IMR-90 (cell line): ENCODE data around the gene RBM34. TPM values are rescaled to one million over a fixed set of nuclear protein-coding genes. Genes with fewer than 3 reads are reported as not detected.

Experiments
- ATAC-seq: fragments of 200-7000 bp; cut with Tn5 transposase; 2 replicates; pipeline ENCODE4 v1.9.1; 2020; ENCODE audit warnings: low read depth, mild to moderate bottlenecking, moderate library complexity
- BruUV-seq: library from RNA; stranded (reverse); fragments of 400-500 nt; replicated peaks from 2 replicates; lab custom pipeline; 2021; lab: Mats Ljungman, UMichigan
- CTCF ChIA-PET: fragments of 300-600 bp; formaldehyde crosslinking; extraction: SDS; loops from one replicate; lab custom pipeline; 2021; ENCODE audit warnings: antibody characterized with exemption; lab: Yijun Ruan, JAX
- POLR2A ChIA-PET: fragments of 300-600 bp; sonication (Branson Sonifier 250); formaldehyde crosslinking; loops from one replicate; lab custom pipeline; 2022; ENCODE audit warnings: antibody characterized with exemption; ENCODE audit not compliant: unreplicated experiment; lab: Charles Lee
- DNase-seq: peaks from one replicate; pipeline ENCODE4 v3.0.0; 2013
- H2AFZ ChIP-seq: replicated peaks from 2 replicates; pipeline ENCODE3; 2013; ENCODE audit warnings: low read length, mild to moderate bottlenecking; ENCODE audit not compliant: poor library complexity
- H2AK5ac ChIP-seq: 2 replicates; pipeline ENCODE4 v1.6.1; 2013; ENCODE audit warnings: low read depth, low read length, inconsistent platforms
- H2AK9ac ChIP-seq: replicated peaks from 2 replicates; pipeline ENCODE3; 2013; ENCODE audit warnings: mild to moderate bottlenecking, low read depth, low read length, moderate library complexity; ENCODE audit not compliant: poor library complexity
- H2BK120ac ChIP-seq: 2 replicates; pipeline ENCODE4 v1.6.1; 2013; ENCODE audit warnings: low read depth, low read length, inconsistent platforms
- H2BK15ac ChIP-seq: 3 replicates; pipeline ENCODE4 v1.6.1; 2013; ENCODE audit warnings: low read depth, low read length, inconsistent platforms
- H2BK20ac ChIP-seq: 2 replicates; pipeline ENCODE4 v1.6.1; 2013; ENCODE audit warnings: low read depth, mild to moderate bottlenecking, inconsistent platforms, low read length, moderate library complexity
- H2BK5ac ChIP-seq: 2 replicates; pipeline ENCODE4 v1.6.1; 2013; ENCODE audit warnings: mild to moderate bottlenecking, low read depth, low read length, inconsistent platforms; ENCODE audit not compliant: poor library complexity, severe bottlenecking
- H3K14ac ChIP-seq: replicated peaks from 2 replicates; pipeline ENCODE4 v1.6.1; 2013; ENCODE audit warnings: low read depth, low read length, inconsistent platforms
- H3K18ac ChIP-seq: 2 replicates; pipeline ENCODE4 v1.6.1; 2013; ENCODE audit warnings: low read depth, low read length, control low read depth
- H3K23ac ChIP-seq: 2 replicates; pipeline ENCODE4 v1.6.1; 2013; ENCODE audit warnings: low read depth, low read length, inconsistent platforms
- H3K27ac ChIP-seq: 2 replicates; pipeline ENCODE4 v1.5.1; 2013; ENCODE audit warnings: mild to moderate bottlenecking, control low read depth, low read length; ENCODE audit not compliant: insufficient read depth
- H3K27me3 ChIP-seq: 2 replicates; pipeline ENCODE4 v1.6.1; 2013; ENCODE audit warnings: low read length; ENCODE audit not compliant: control insufficient read depth, insufficient read depth
- H3K36me3 ChIP-seq: 2 replicates; pipeline ENCODE4 v1.6.1; 2013; ENCODE audit warnings: low read length, mixed read lengths; ENCODE audit not compliant: control insufficient read depth, insufficient read depth
- H3K4ac ChIP-seq: 2 replicates; pipeline ENCODE4 v1.6.1; 2013; ENCODE audit warnings: low read depth, low read length, inconsistent platforms
- H3K4me1 ChIP-seq: 2 replicates; pipeline ENCODE4 v1.6.1; 2013; ENCODE audit warnings: low read length, mixed read lengths; ENCODE audit not compliant: control insufficient read depth, insufficient read depth
- H3K4me2 ChIP-seq: 2 replicates; pipeline ENCODE4 v1.6.1; 2013; ENCODE audit warnings: low read depth, mild to moderate bottlenecking, control low read depth, low read length, moderate library complexity
- H3K4me3 ChIP-seq: 2 replicates; pipeline ENCODE4 v1.5.1; 2013; ENCODE audit warnings: low read depth, mild to moderate bottlenecking, control low read depth, low read length, moderate library complexity; ENCODE audit not compliant: insufficient read depth
- H3K56ac ChIP-seq: 2 replicates; pipeline ENCODE4 v1.6.1; 2013; ENCODE audit warnings: low read length, inconsistent platforms; ENCODE audit not compliant: insufficient read depth; ENCODE audit errors: extremely low read depth
- H3K79me1 ChIP-seq, 2 experiments: 2 replicates each; pipeline ENCODE4 v1.6.1; 2013; ENCODE audit warnings: low read length in 2 of 2, inconsistent platforms in 1 of 2, low read depth in 1 of 2
- H3K9ac ChIP-seq: 2 replicates; pipeline ENCODE4 v1.6.1; 2013; ENCODE audit warnings: low read depth, low read length, control low read depth
- H3K9me1 ChIP-seq: 2 replicates; pipeline ENCODE4 v1.6.1; 2013; ENCODE audit warnings: low read length, inconsistent platforms; ENCODE audit not compliant: insufficient read depth
- H3K9me3 ChIP-seq: 2 replicates; pipeline ENCODE4 v1.6.1; 2013; ENCODE audit warnings: low read length; ENCODE audit not compliant: control insufficient read depth, insufficient read depth
- H4K20me1 ChIP-seq: 2 replicates; pipeline ENCODE4 v1.6.1; 2013; ENCODE audit warnings: low read length, inconsistent platforms; ENCODE audit not compliant: insufficient read depth
- H4K5ac ChIP-seq: 2 replicates; pipeline ENCODE4 v1.6.1; 2013; ENCODE audit warnings: mild to moderate bottlenecking, low read depth, low read length, control low read depth
- H4K8ac ChIP-seq, 2 experiments: 2 replicates each; pipeline ENCODE4 v1.6.1; 2013; ENCODE audit warnings: low read depth in 2 of 2, low read length in 2 of 2, control low read depth in 1 of 2, inconsistent platforms in 1 of 2
- H4K91ac ChIP-seq: 2 replicates; pipeline ENCODE4 v1.6.1; 2013; ENCODE audit warnings: low read depth, low read length, inconsistent platforms; ENCODE audit not compliant: insufficient read depth
- BHLHE40 ChIP-seq: fragments of 150-350 bp; IDR thresholded peaks from 2 replicates; pipeline ENCODE4 v1.6.1; 2016; ENCODE audit warnings: mild to moderate bottlenecking, low read depth, low read length
- CEBPB ChIP-seq: IDR thresholded peaks from 2 replicates; pipeline ENCODE4 v1.6.1; 2012; ENCODE audit warnings: low read depth, low read length, improper control_type of control experiment
- CHD1 ChIP-seq: IDR thresholded peaks from 2 replicates; pipeline ENCODE4 v1.6.1; 2012; ENCODE audit warnings: low read depth, low read length, improper control_type of control experiment
- CTCF ChIP-seq: conservative IDR thresholded peaks from 2 replicates; pipeline ENCODE4 v1.5.1; 2012; ENCODE audit warnings: mild to moderate bottlenecking, low read depth, low read length, improper control_type of control experiment
- ELK1 ChIP-seq: fragments of 150-350 bp; IDR thresholded peaks from 2 replicates; pipeline ENCODE4 v1.6.1; 2016; ENCODE audit warnings: low read depth, mild to moderate bottlenecking, low read length, moderate library complexity, borderline replicate concordance
- FOS ChIP-seq: fragments of 150-350 bp; IDR thresholded peaks from 2 replicates; pipeline ENCODE4 v1.6.1; 2016; ENCODE audit warnings: low read depth, low read length
- MAFK ChIP-seq: IDR thresholded peaks from 2 replicates; pipeline ENCODE4 v1.6.1; 2012; ENCODE audit warnings: low read depth, low read length, improper control_type of control experiment
- MAZ ChIP-seq: IDR thresholded peaks from 2 replicates; pipeline ENCODE4 v1.6.1; 2012; ENCODE audit warnings: low read depth, mild to moderate bottlenecking, low read length, improper control_type of control experiment, moderate library complexity, borderline replicate concordance
- MXI1 ChIP-seq: IDR thresholded peaks from 2 replicates; pipeline ENCODE4 v1.6.1; 2012; ENCODE audit warnings: low read depth, mild to moderate bottlenecking, low read length, moderate library complexity, borderline replicate concordance
- NFE2L2 ChIP-seq: fragments of 150-350 bp; IDR thresholded peaks from 2 replicates; pipeline ENCODE4 v1.6.1; 2016; ENCODE audit warnings: low read depth, mild to moderate bottlenecking, low read length
- POLR2A ChIP-seq: IDR thresholded peaks from 2 replicates; pipeline ENCODE4 v1.6.1; 2012; ENCODE audit warnings: mild to moderate bottlenecking, low read depth, low read length
- RAD21 ChIP-seq: IDR thresholded peaks from 2 replicates; pipeline ENCODE4 v1.6.1; 2012; ENCODE audit warnings: low read length, improper control_type of control experiment
- RCOR1 ChIP-seq: IDR thresholded peaks from 2 replicates; pipeline ENCODE4 v1.6.1; 2012; ENCODE audit warnings: mild to moderate bottlenecking, low read length, improper control_type of control experiment; ENCODE audit not compliant: insufficient replicate concordance
- RFX5 ChIP-seq: IDR thresholded peaks from 2 replicates; pipeline ENCODE4 v1.8.0; 2012; ENCODE audit warnings: low read depth, mild to moderate bottlenecking, low read length, moderate library complexity
- SMC3 ChIP-seq: fragments of 150-350 bp; IDR thresholded peaks from 2 replicates; pipeline ENCODE4 v1.6.1; 2016; ENCODE audit warnings: low read depth, mild to moderate bottlenecking, antibody characterized with exemption, low read length, moderate library complexity
- USF2 ChIP-seq: fragments of 150-350 bp; IDR thresholded peaks from 2 replicates; pipeline ENCODE4 v1.6.1; 2017; ENCODE audit warnings: mild to moderate bottlenecking, antibody characterized with exemption, low read length, low read depth
- WGBS, 2 experiments: methylation state at CpG; one replicate each; pipeline versions ENCODE4 v1.1.5 to v1.1.7; 2013; ENCODE audit warnings: missing lambda C conversion rate in 2 of 2; ENCODE audit not compliant: insufficient read length in 1 of 2; ENCODE audit errors: extremely low coverage in 2 of 2; 5-methylcytosine and 5-hydroxymethylcytosine counted together
- dilution Hi-C: fragments of 300-500 bp; cut with HindIII; formaldehyde crosslinking; loops from one replicate; pipeline ENCODE4 v1.14.3; 2018; ENCODE audit warnings: low sequenced_read_pairs; ENCODE audit not compliant: unreplicated experiment
- in situ Hi-C: fragments of 300-500 bp; cut with MboI; formaldehyde crosslinking; loops from 3 replicates; pipeline ENCODE4 v1.14.3; 2019; ENCODE audit warnings: low sequenced_read_pairs, inconsistent platforms, mixed read lengths
- intact Hi-C: fragments of 100-400 bp; cut with micrococcal nuclease; formaldehyde crosslinking; loops from 2 replicates; pipeline ENCODE4 v1.10.0; 2022
- polyA plus RNA-seq, 3 experiments: library from polyadenylated mRNA; depleted of rRNA; stranded (reverse); fragments of >200 nt; gene quantifications; 2 replicates each; pipeline ENCODE4 v1.2.3, GENCODE V29; 2012; ENCODE audit warnings: low replicate concordance in 1 of 3
- total RNA-seq: library from RNA; depleted of rRNA; stranded (reverse); fragments of >200 nt; gene quantifications from 2 replicates; pipeline ENCODE4 v1.2.3, GENCODE V29; 2012

Gene RBM34
- total and polyA plus RNA-seq, 2 of the 4 experiments (the other 2 are of a cell fraction) = 28.7 to 34.0 TPM

GRCh38 chr1:235149824-235150223, 11.2 kb downstream of the RBM34 start:
- in situ Hi-C loops = no loop called here
- Histone ChIP-seq H2BK120ac (no peak overlapping the region), H3K9me3 (no peaks in the 10 kb centered on the region), H3K4me3 (no peak overlapping the region), H3K4ac (no peak overlapping the region), H3K9ac (no peak overlapping the region), H3K56ac (no peak overlapping the region), H3K14ac (no peak overlapping the region), H3K9me1 (no peaks in the 10 kb centered on the region), H2AK5ac (no peak overlapping the region), H3K27ac (no peak overlapping the region), H4K20me1 (no peaks in the 10 kb centered on the region), H3K79me1 (peaks cover 23 to 24% of the 10 kb centered on the region in 2 experiments), H3K27me3 (no peaks in the 10 kb centered on the region), H3K36me3 (peaks cover 44% of the 10 kb centered on the region), H3K4me2 (no peak overlapping the region), H3K4me1 (no peaks in the 10 kb centered on the region), H4K91ac (no peak overlapping the region), H2BK20ac (no peak overlapping the region), H4K8ac (no peak overlapping the region), H2BK5ac (no peak overlapping the region), H3K23ac (no peak overlapping the region), H2BK15ac (no peak overlapping the region), H3K18ac (no peak overlapping the region), H4K5ac (no peak overlapping the region), H2AFZ (no peak overlapping the region), H2AK9ac (no peak overlapping the region)
- TF ChIP-seq BHLHE40 (no peak), MAFK (no peak), POLR2A (no peak), ELK1 (no peak), RCOR1 (no peak), CEBPB (no peak), CTCF (no peak), FOS (no peak), CHD1 (no peak), MXI1 (no peak), RFX5 (no peak), RAD21 (no peak), NFE2L2 (no peak), SMC3 (no peak), USF2 (no peak), MAZ (no peak)
- 100% methylated on average over 4 of the region's 9 CpGs; no CpG with 5 or more reads in 1 of the 2 experiments for WGBS, 2 experiments
- dilution Hi-C loops = no loop called here
- DNase-seq (no peak), ATAC-seq (no peak)
- CTCF ChIA-PET = no interaction called here
- POLR2A ChIA-PET = interaction anchor here (0.6 kb wide), 1 partner anchor 16 kb away, joined by 3 read pairs; no protein-coding TSS in a partner anchor
- intact Hi-C loops = no loop called here
- no TSS peak for BruUV-seq
